ENCODE measurements around the gene NT5DC2.

NT5DC2 gene

GRCh38 chr3:52487788-52488691, 45.6 kb downstream of the NT5DC2 start:
- DNase-seq (ENCODE audit: low read depth in 2 of 2), result no peak

GRCh38 chr3:52487050-52487787, 46.4 kb downstream of the NT5DC2 start:
- DNase-seq (ENCODE audit: low read depth in 2 of 2), result no peak

GRCh38 chr3:52484680-52485461, 48.8 kb downstream of the NT5DC2 start:
- DNase-seq (ENCODE audit: low read depth in 2 of 2), result no peak

- no peak for DNase-seq (ENCODE audit: low read depth in 2 of 2)
These were observed 49.9 kb downstream of the NT5DC2 start for GRCh38 chr3:52483577-52484381.

- DNase-seq (ENCODE audit: low read depth in 2 of 2), result no peak
These were observed 50.6 kb downstream of the NT5DC2 start for GRCh38 chr3:52483081-52483480.

- no peak for DNase-seq (ENCODE audit: low read depth in 2 of 2)
These were observed 51.7 kb downstream of the NT5DC2 start for GRCh38 chr3:52481819-52482521.

GRCh38 chr3:52480768-52481715, 52.6 kb downstream of the NT5DC2 start:
- no peak for DNase-seq (ENCODE audit: low read depth in 2 of 2)

GRCh38 chr3:52479877-52480575, 53.6 kb downstream of the NT5DC2 start:
- no peak for DNase-seq (ENCODE audit: low read depth in 2 of 2)

- no peak for DNase-seq (ENCODE audit: low read depth in 2 of 2)
These were observed 54.4 kb downstream of the NT5DC2 start for GRCh38 chr3:52479037-52479876.

GRCh38 chr3:52477796-52478095, 55.9 kb downstream of the NT5DC2 start:
- DNase-seq (ENCODE audit: low read depth in 2 of 2), result no peak

GRCh38 chr3:52477076-52477795, 56.4 kb downstream of the NT5DC2 start:
- DNase-seq (ENCODE audit: low read depth in 2 of 2), result no peak
